ENCODE measurements around the gene SLC35E2B. TPM values are rescaled to one million over a fixed set of nuclear protein-coding genes. Genes with fewer than 3 reads are reported as not detected.
"Not testable (repeated sequence)": the region's sequence is repeated elsewhere in the genome, so short reads cannot be mapped to it uniquely, and the experiment has no call there.

The SLC35E2B gene
- total and polyA plus RNA-seq, 2 of the 13 experiments (the other 11 are each of a cell fraction or from before 2014, with no cell fraction given) = 14.1 to 19.7 TPM

- DNase-seq (ENCODE audit: low spot score); intact Hi-C loops (cut with micrococcal nuclease; ENCODE audit: unreplicated experiment); H3K27me3 ChIP-seq (ENCODE audit: control insufficient read depth in 1 of 2, insufficient read depth in 2 of 2, low read length in 2 of 2); H4K20me1 ChIP-seq (ENCODE audit: insufficient read depth, low read length); H3K4me3 ChIP-seq (replicated peaks in 1 of 3; ENCODE audit: insufficient read depth in 1 of 3, low read depth in 2 of 3, low read length in 3 of 3); BruUV-seq (replicated peaks); H3K9ac ChIP-seq (ENCODE audit: insufficient read depth, low read depth, low read length); in situ Hi-C loops (cut with HindIII; ENCODE audit: extremely low pct_ligation_motif_present, low pct_unique_long_range_greater_than_20kb); POLR2A ChIA-PET; H3K4me2 ChIP-seq (ENCODE audit: low read depth, low read length); CTCF ChIA-PET (ENCODE audit: low intra/inter-chr PET ratio, low total read pairs); H3K9me3 ChIP-seq (ENCODE audit: low read length); H3K27ac ChIP-seq (ENCODE audit: extremely low read length, insufficient read depth, low read length); H2AFZ ChIP-seq (ENCODE audit: low read length); H3K79me2 ChIP-seq (ENCODE audit: insufficient read depth, low read length); ATAC-seq; H3K4me1 ChIP-seq (ENCODE audit: insufficient read depth, low read length): not testable (repeated sequence)
- FAIRE-seq = peak; percentile 15
- peaks cover 0 to 23% of the 10 kb centered on the region in 2 experiments; a peak in 3 of 5 replicates for H3K36me3 ChIP-seq (replicated peaks in 1 of 2; ENCODE audit: control insufficient read depth in 1 of 2, insufficient read depth in 2 of 2, low read length in 2 of 2)
- 91% methylated on average over 5 of the region's 5 CpGs for WGBS (ENCODE audit: low lambda C conversion rate)
Observed at GRCh38 chr1:1646326-1646725, 46.3 kb downstream of the SLC35E2B start.

GRCh38 chr1:1640711-1641461, 51.7 kb downstream of the SLC35E2B start:
- H3K4me1 ChIP-seq (ENCODE audit: insufficient read depth, low read length); POLR2A ChIA-PET: not testable (repeated sequence)
- WGBS (ENCODE audit: low lambda C conversion rate) = 96% methylated on average over 21 of the region's 38 CpGs

GRCh38 chr1:1640081-1640480, 52.5 kb downstream of the SLC35E2B start:
- H3K79me2 ChIP-seq (ENCODE audit: insufficient read depth, low read length); H3K4me2 ChIP-seq (ENCODE audit: low read depth, low read length); H3K27me3 ChIP-seq (ENCODE audit: control insufficient read depth in 1 of 2, insufficient read depth in 2 of 2, low read length in 2 of 2); DNase-seq (ENCODE audit: low spot score); H3K9me3 ChIP-seq (ENCODE audit: low read length); H3K27ac ChIP-seq (ENCODE audit: extremely low read length, insufficient read depth, low read length); H2AFZ ChIP-seq (ENCODE audit: low read length); H3K4me1 ChIP-seq (ENCODE audit: insufficient read depth, low read length); H3K4me3 ChIP-seq (replicated peaks in 1 of 3; ENCODE audit: insufficient read depth in 1 of 3, low read depth in 2 of 3, low read length in 3 of 3); FAIRE-seq; H3K36me3 ChIP-seq (replicated peaks in 1 of 2; ENCODE audit: control insufficient read depth in 1 of 2, insufficient read depth in 2 of 2, low read length in 2 of 2); in situ Hi-C loops (cut with HindIII; ENCODE audit: extremely low pct_ligation_motif_present, low pct_unique_long_range_greater_than_20kb); H3K9ac ChIP-seq (ENCODE audit: insufficient read depth, low read depth, low read length); H4K20me1 ChIP-seq (ENCODE audit: insufficient read depth, low read length); intact Hi-C loops (cut with micrococcal nuclease; ENCODE audit: unreplicated experiment); BruUV-seq (replicated peaks); ATAC-seq; POLR2A ChIA-PET; CTCF ChIA-PET (ENCODE audit: low intra/inter-chr PET ratio, low total read pairs): not testable (repeated sequence)
- 100% methylated on average over 5 of the region's 25 CpGs for WGBS (ENCODE audit: low lambda C conversion rate)

More at GRCh38 chr1:1640711-1641461, 51.7 kb downstream of the SLC35E2B start:
- CTCF ChIA-PET (ENCODE audit: low intra/inter-chr PET ratio, low total read pairs); H2AFZ ChIP-seq (ENCODE audit: low read length); DNase-seq (ENCODE audit: low spot score); H3K9ac ChIP-seq (ENCODE audit: insufficient read depth, low read depth, low read length); BruUV-seq (replicated peaks); H3K9me3 ChIP-seq (ENCODE audit: low read length); H3K36me3 ChIP-seq (replicated peaks in 1 of 2; ENCODE audit: control insufficient read depth in 1 of 2, insufficient read depth in 2 of 2, low read length in 2 of 2); H3K27ac ChIP-seq (ENCODE audit: extremely low read length, insufficient read depth, low read length); H3K4me2 ChIP-seq (ENCODE audit: low read depth, low read length); ATAC-seq; H3K79me2 ChIP-seq (ENCODE audit: insufficient read depth, low read length); H3K4me3 ChIP-seq (replicated peaks in 1 of 3; ENCODE audit: insufficient read depth in 1 of 3, low read depth in 2 of 3, low read length in 3 of 3); H3K27me3 ChIP-seq (ENCODE audit: control insufficient read depth in 1 of 2, insufficient read depth in 2 of 2, low read length in 2 of 2); in situ Hi-C loops (cut with HindIII; ENCODE audit: extremely low pct_ligation_motif_present, low pct_unique_long_range_greater_than_20kb); intact Hi-C loops (cut with micrococcal nuclease; ENCODE audit: unreplicated experiment); H4K20me1 ChIP-seq (ENCODE audit: insufficient read depth, low read length); FAIRE-seq: not testable (repeated sequence)

- H3K4me1 ChIP-seq (ENCODE audit: insufficient read depth, low read length); H3K9me3 ChIP-seq (ENCODE audit: low read length); H3K27ac ChIP-seq (ENCODE audit: extremely low read length, insufficient read depth, low read length); DNase-seq (ENCODE audit: low spot score); H3K4me2 ChIP-seq (ENCODE audit: low read depth, low read length); H4K20me1 ChIP-seq (ENCODE audit: insufficient read depth, low read length); H3K27me3 ChIP-seq (ENCODE audit: control insufficient read depth in 1 of 2, insufficient read depth in 2 of 2, low read length in 2 of 2); ATAC-seq; H2AFZ ChIP-seq (ENCODE audit: low read length); FAIRE-seq; H3K4me3 ChIP-seq (replicated peaks in 1 of 3; ENCODE audit: insufficient read depth in 1 of 3, low read depth in 2 of 3, low read length in 3 of 3); CTCF ChIA-PET (ENCODE audit: low intra/inter-chr PET ratio, low total read pairs); intact Hi-C loops (cut with micrococcal nuclease; ENCODE audit: unreplicated experiment); H3K79me2 ChIP-seq (ENCODE audit: insufficient read depth, low read length); BruUV-seq (replicated peaks); in situ Hi-C loops (cut with HindIII; ENCODE audit: extremely low pct_ligation_motif_present, low pct_unique_long_range_greater_than_20kb); H3K36me3 ChIP-seq (replicated peaks in 1 of 2; ENCODE audit: control insufficient read depth in 1 of 2, insufficient read depth in 2 of 2, low read length in 2 of 2); POLR2A ChIA-PET; H3K9ac ChIP-seq (ENCODE audit: insufficient read depth, low read depth, low read length): not testable (repeated sequence)
- no CpG with 5 or more reads among the region's 16 CpGs for WGBS (ENCODE audit: low lambda C conversion rate)
Observed at GRCh38 chr1:1639368-1639767, 53.2 kb downstream of the SLC35E2B start.

All from HepG2 (cell line).